Activated naive CD4-positive, alpha-beta T cell treated with anti-CD3 and anti-CD28 coated beads, Interleukin-2, amount 50 U/mL, for 24 hours (primary cell): ENCODE measurements around the gene CHMP2A.
A peak's percentile ranks its signal among the peaks of the same experiment; 100 is the strongest.

Source experiments
- H3K27ac Mint-ChIP-seq: one replicate; pipeline ENCODE4 v1.8.0; 2021; ENCODE audit warnings: mild to moderate bottlenecking, mixed read lengths
- H3K27me3 Mint-ChIP-seq: one replicate; pipeline ENCODE4 v1.8.0; 2021; ENCODE audit warnings: mixed read lengths
- H3K36me3 Mint-ChIP-seq: one replicate; pipeline ENCODE4 v1.8.0; 2021; ENCODE audit warnings: mixed read lengths
- H3K4me1 Mint-ChIP-seq: one replicate; pipeline ENCODE4 v1.8.0; 2021; ENCODE audit warnings: mixed read lengths
- H3K4me3 Mint-ChIP-seq: one replicate; pipeline ENCODE4 v1.8.0; 2021; ENCODE audit warnings: mild to moderate bottlenecking, mixed read lengths
- H3K9me3 Mint-ChIP-seq: one replicate; pipeline ENCODE4 v1.8.0; 2021; ENCODE audit warnings: mixed read lengths

The CHMP2A gene

DNA sequence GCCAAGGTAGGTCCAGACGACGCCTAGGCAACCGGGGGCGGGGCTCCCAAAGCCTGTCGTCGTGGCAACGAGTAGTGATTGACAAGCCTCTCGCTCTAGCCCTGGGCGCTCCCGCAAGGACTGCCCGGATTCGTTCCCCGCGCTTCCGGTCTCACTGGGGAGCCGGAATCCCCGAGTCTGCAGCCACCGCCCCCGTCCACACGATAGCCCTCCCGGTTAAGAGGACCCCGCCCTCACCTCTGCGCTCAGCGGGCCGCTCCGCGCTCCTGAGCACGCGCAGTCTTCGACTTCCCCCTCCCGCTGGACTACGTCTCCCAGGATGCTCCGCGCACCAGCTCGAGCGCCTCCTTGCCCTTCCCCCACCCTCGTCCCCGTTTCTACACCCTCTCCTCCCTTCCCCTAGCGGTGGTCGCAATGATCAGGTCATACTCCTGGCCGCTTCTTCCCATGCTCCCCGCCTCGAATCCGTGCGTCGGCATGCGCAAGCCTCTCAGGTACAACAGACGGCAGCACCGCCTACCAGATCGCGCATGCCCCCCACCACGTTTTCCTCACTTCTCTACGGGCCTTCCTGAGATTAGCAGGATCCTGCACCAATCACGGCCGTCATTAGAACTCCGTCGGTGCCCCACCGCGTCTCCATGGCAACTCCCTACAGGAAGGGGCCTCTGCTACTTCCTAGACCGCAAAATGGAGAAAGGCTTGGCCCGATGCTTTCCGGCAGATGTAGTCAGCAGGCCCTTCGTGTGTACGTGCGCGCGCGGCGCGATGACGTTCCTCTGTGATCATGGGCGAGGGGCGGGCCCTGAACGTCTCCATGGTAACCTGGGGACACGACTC lies 18.1 kb upstream of the CHMP2A start, which contains the start of gene MZF1:
Gene MZF1, minus strand, starts transcription at position 518 of the 840 bp plus-strand sequence. CDS start 1,946 bp downstream, outside the sequence.
- Mint-ChIP-seq H3K4me3 (peak within 1 kb of the TSS; percentile 92), H3K36me3 (peaks cover 8% of the 10 kb centered on the region)

GRCh38 chr19:58572026-58572817 lies 17.3 kb upstream of the CHMP2A start:
- Mint-ChIP-seq H3K9me3 (no peaks in the 10 kb centered on the region), H3K4me1 (peaks cover 26% of the 10 kb centered on the region)

More for the DNA sequence above, 18.1 kb upstream of the CHMP2A start, which contains the start of gene MZF1:
- Mint-ChIP-seq H3K9me3 (no peaks in the 10 kb centered on the region), H3K27me3 (no peaks in the 10 kb centered on the region), H3K4me1 (peaks cover 32% of the 10 kb centered on the region), H3K27ac (peak within 1 kb of the TSS; percentile 100)

DNA sequence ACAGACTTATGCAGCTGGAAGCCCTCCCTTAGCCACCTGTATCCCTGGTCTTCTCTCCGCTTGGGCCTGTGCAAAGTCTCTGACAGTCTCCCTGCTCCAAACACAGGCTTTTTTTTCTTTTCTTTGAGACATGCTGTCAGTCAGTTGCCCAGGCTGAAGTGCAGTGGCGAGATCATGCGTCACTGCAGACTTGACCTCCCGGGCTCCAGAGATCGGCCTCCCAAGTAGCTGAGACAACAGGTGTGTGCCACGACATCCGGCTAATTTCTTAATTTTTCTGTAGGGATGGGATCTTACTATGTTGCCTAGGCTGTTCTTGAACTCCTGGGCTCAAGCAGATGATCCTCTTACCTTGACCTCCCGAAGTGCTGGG lies 16.7 kb upstream of the CHMP2A start:
- Mint-ChIP-seq H3K27ac (peak overlapping the region; percentile 81), H3K36me3 (peaks cover 8% of the 10 kb centered on the region), H3K9me3 (no peaks in the 10 kb centered on the region), H3K4me1 (peaks cover 26% of the 10 kb centered on the region), H3K27me3 (no peaks in the 10 kb centered on the region), H3K4me3 (no peak overlapping the region)

More at GRCh38 chr19:58572026-58572817, 17.3 kb upstream of the CHMP2A start:
- Mint-ChIP-seq H3K4me3 (peak overlapping the region; percentile 92), H3K27me3 (no peaks in the 10 kb centered on the region), H3K27ac (peak overlapping the region; percentile 100), H3K36me3 (peaks cover 8% of the 10 kb centered on the region)

- Mint-ChIP-seq H3K36me3 (peaks cover 8% of the 10 kb centered on the region), H3K27me3 (no peaks in the 10 kb centered on the region), H3K27ac (no peak overlapping the region), H3K9me3 (no peaks in the 10 kb centered on the region), H3K4me1 (peaks cover 24% of the 10 kb centered on the region), H3K4me3 (no peak overlapping the region)
Measured at GRCh38 chr19:58570770-58571574, 16.1 kb upstream of the CHMP2A start.

DNA sequence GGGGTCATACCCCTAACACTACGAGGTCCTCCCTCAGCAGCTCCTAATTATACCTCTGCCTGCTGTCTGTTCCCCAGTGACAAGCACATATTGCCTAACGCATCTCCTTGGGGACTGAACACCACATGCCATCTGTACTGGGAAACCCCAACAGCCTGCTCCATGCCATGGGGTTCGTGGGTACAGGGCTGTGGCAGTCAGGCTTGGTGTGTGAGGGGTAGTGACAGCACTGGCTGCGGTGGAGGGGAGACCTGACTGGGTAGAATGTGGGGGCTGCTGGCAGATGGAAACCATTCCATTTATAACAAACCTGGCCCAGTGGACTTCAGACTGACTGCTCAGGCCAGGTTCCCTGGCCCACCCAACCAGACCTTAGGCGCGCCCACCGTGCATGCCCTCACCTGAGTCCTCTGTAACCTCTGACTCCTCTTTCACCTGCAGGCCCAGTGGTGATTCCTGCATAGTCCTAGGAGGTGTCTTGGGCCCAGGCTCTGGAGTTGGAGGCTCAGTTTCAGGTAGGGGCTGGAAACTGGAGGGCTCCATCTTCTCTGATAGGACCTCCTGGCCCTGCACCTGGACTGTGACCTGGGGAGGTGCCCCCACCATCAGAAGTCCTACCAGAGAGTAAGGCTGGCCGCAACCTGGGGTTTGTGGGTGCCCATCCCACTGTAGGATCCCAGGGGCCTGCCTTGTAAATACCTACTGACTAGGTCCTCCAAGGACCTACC lies 15.2 kb upstream of the CHMP2A start:
- peaks cover 21% of the 10 kb centered on the region for H3K4me1 Mint-ChIP-seq
- H3K9me3 Mint-ChIP-seq, result no peaks in the 10 kb centered on the region
- no peak overlapping the region for H3K4me3 Mint-ChIP-seq
- no peak overlapping the region for H3K27ac Mint-ChIP-seq
- no peaks in the 10 kb centered on the region for H3K27me3 Mint-ChIP-seq
- peaks cover 8% of the 10 kb centered on the region for H3K36me3 Mint-ChIP-seq

DNA sequence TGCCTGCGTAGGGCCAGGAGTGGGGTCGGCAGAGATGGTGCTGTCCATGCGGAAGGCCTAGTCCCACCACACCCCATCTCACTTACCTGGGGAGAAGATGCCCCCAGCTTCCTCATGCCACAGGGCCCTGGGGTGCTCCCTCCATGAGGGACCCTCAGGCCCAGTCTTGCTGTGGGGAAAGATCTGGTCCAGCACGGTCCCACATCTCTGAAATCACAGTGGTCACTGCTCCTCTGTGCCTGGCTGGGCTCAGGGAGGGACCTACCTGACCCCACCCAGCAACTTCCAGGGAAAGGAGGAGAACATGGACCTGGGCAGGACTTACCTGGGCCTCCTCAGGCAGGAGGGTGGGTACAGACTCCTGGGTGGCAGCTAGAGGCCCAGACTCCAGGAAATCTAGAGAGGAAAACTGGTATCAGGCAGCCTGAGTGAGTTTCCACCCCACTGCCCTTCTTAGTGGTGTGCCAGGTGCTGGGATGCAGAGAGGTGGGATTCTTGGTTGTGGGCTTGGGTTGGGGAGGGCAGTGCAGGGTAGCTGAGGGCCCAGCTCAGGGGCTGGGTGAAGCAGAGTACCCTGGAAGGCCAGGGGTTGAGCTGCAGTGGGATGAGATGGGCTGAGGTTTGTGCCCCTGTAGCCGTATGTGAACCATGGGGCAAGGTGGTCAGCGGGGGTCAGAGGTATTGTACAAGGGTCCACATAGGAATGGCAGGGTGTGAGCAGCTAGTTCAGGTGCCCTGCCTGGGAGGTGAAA lies 14.5 kb upstream of the CHMP2A start:
- Mint-ChIP-seq H3K4me3 (no peak overlapping the region), H3K27me3 (no peaks in the 10 kb centered on the region), H3K4me1 (peaks cover 23% of the 10 kb centered on the region), H3K9me3 (no peaks in the 10 kb centered on the region), H3K27ac (no peak overlapping the region), H3K36me3 (peaks cover 8% of the 10 kb centered on the region)

GRCh38 chr19:58568453-58569130 lies 13.7 kb upstream of the CHMP2A start:
- H3K27me3 Mint-ChIP-seq, result no peaks in the 10 kb centered on the region
- H3K9me3 Mint-ChIP-seq, result no peaks in the 10 kb centered on the region
- H3K4me3 Mint-ChIP-seq, result no peak overlapping the region
- H3K4me1 Mint-ChIP-seq, result peaks cover 25% of the 10 kb centered on the region
- no peak overlapping the region for H3K27ac Mint-ChIP-seq
- peaks cover 8% of the 10 kb centered on the region for H3K36me3 Mint-ChIP-seq

DNA sequence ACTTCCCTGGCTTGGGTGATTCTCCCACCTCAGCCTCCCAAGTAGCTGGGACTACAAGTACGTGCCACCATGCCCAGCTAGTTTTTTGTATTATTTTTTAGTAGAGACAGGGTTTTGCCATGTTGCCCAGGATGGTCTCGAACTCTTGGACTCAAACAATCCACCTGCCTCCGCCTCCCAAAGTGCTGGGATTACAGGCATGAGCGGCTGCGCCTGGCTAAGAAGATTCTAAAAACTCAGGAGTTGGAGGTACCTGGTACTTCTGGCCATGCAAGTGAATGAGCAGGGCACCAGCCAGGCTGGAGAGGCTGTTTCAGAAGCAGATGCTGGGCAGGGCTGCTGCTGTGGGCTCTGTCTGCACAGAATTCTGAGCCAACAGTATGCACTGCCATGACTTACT lies 12.1 kb upstream of the CHMP2A start:
- no peaks in the 10 kb centered on the region for H3K27me3 Mint-ChIP-seq
- H3K9me3 Mint-ChIP-seq, result no peaks in the 10 kb centered on the region

DNA sequence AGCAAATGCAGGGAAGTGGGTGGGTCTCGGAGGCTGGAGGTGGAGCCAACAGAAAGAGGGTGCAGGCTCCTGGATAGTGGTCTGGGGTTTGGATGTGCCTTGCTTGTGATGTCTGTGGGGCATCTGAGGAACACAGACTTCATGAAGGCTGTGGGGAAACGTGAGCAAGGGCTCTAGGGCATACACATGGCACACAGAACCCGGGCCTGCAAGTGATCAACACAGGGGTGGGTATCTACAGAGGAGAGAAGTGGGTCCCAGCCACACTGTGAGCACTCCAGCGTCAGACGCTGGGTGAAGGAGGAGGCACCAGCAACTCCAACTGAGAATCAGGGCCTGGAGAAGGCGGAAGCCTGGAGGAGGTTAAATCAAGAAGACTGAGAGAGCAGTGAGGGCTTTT lies 8.9 kb upstream of the CHMP2A start:
- Mint-ChIP-seq H3K36me3 (peaks cover 3% of the 10 kb centered on the region), H3K27ac (no peak overlapping the region), H3K27me3 (no peaks in the 10 kb centered on the region), H3K9me3 (no peaks in the 10 kb centered on the region), H3K4me1 (peaks cover 36% of the 10 kb centered on the region), H3K4me3 (peak overlapping the region; percentile 90)

More for the DNA sequence above, 12.1 kb upstream of the CHMP2A start:
- Mint-ChIP-seq H3K27ac (no peak overlapping the region), H3K4me1 (peaks cover 22% of the 10 kb centered on the region), H3K36me3 (peaks cover 7% of the 10 kb centered on the region), H3K4me3 (no peak overlapping the region)

GRCh38 chr19:58563034-58563573 lies 8.2 kb upstream of the CHMP2A start:
- H3K36me3 Mint-ChIP-seq, result peaks cover under 1% of the 10 kb centered on the region
- H3K27ac Mint-ChIP-seq, result no peak overlapping the region
- peak overlapping the region; percentile 90 for H3K4me3 Mint-ChIP-seq
- H3K4me1 Mint-ChIP-seq, result peaks cover 37% of the 10 kb centered on the region
- no peaks in the 10 kb centered on the region for H3K9me3 Mint-ChIP-seq
- H3K27me3 Mint-ChIP-seq, result no peaks in the 10 kb centered on the region

GRCh38 chr19:58562122-58563033 lies 7.5 kb upstream of the CHMP2A start:
- Mint-ChIP-seq H3K9me3 (no peaks in the 10 kb centered on the region), H3K4me3 (peak overlapping the region; percentile 90), H3K27me3 (no peaks in the 10 kb centered on the region), H3K4me1 (peaks cover 43% of the 10 kb centered on the region), H3K27ac (peak overlapping the region; percentile 17), H3K36me3 (no peaks in the 10 kb centered on the region)

- peaks cover under 1% of the 10 kb centered on the region for H3K36me3 Mint-ChIP-seq
- H3K4me3 Mint-ChIP-seq, result peak overlapping the region; percentile 90
- peak overlapping the region; percentile 17 for H3K27ac Mint-ChIP-seq
- no peaks in the 10 kb centered on the region for H3K27me3 Mint-ChIP-seq
- H3K9me3 Mint-ChIP-seq, result no peaks in the 10 kb centered on the region
- H3K4me1 Mint-ChIP-seq, result peaks cover 51% of the 10 kb centered on the region
Measured at GRCh38 chr19:58561373-58562121, 6.6 kb upstream of the CHMP2A start.
